ENCODE results near the gene TMTC3. TPM values are rescaled to one million over a fixed set of nuclear protein-coding genes. Genes with fewer than 3 reads are reported as not detected.

Gene TMTC3
- total and polyA plus RNA-seq, 2 of the 8 experiments (the other 6 are each of a cell fraction or from before 2014, with no cell fraction given), result 7.0 to 45.1 TPM

GRCh38 chr12:88127855-88128254 is 14.3 kb upstream of the TMTC3 start (continued):
- no peak for TF ChIP-seq CTCF (IDR thresholded peaks at IDR 0.05; ENCODE audit: control extremely low read depth in 1 of 3, insufficient read depth in 1 of 3, low read depth in 1 of 3, low read length in 3 of 3)

Measured in H1 (cell line).